ENCODE measurements around the gene PTPRS.

Gene PTPRS

DNA sequence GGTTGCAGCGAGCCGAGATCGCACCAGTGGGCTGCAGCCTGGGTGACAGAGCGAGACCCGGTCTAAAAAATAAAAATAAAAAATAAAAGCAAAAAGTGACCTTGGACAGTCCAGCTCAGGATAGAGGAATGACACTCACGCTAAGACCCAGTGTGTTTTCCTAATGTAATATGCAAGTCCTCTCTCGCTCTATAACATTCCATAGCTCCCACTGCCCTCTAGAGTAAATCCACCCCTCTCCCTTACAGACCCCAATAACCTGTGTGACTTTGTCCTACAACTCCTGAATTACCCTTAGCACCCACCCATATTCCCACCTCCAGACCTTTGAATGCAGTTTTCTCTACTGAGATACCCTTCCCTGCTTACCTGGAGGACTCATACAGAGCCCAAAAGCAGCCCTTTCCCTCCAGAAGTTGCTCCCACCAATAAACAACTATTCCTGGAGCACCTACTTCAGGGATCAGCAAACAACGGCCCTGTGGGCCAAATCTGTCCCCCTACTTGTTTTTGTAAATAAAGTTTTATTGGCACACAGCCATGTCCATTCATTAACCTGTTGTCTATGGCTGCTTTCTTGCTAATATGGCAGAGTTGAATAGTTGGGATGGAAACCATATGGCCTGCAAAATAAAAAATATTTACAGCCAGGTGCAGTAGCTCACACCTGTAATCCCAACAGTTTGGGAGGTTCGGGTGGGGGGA lies 39.8 kb upstream of the PTPRS start:
- H3K27ac ChIP-seq, result no peak overlapping the region
- H3K9ac ChIP-seq, result no peak overlapping the region
- H3K27me3 ChIP-seq (ENCODE audit: insufficient read depth, low read depth), result no peaks in the 10 kb centered on the region; the same call in 1 of the 2 replicates
- no peak overlapping the region for H3K4me3 ChIP-seq (IDR thresholded peaks at IDR 0.05; ENCODE audit: insufficient read depth, low read depth, low read length)
- no peaks in the 10 kb centered on the region for H4K20me1 ChIP-seq (ENCODE audit: insufficient read depth)
- H3K36me3 ChIP-seq (ENCODE audit: insufficient read depth), result no peaks in the 10 kb centered on the region
- no peaks in the 10 kb centered on the region for H3K4me1 ChIP-seq (ENCODE audit: low read depth, poor library complexity, severe bottlenecking)
- H2AFZ ChIP-seq (ENCODE audit: low read depth), result no peak overlapping the region
- H3K4me2 ChIP-seq, result no peak overlapping the region
- TF ChIP-seq, protein P1, sequence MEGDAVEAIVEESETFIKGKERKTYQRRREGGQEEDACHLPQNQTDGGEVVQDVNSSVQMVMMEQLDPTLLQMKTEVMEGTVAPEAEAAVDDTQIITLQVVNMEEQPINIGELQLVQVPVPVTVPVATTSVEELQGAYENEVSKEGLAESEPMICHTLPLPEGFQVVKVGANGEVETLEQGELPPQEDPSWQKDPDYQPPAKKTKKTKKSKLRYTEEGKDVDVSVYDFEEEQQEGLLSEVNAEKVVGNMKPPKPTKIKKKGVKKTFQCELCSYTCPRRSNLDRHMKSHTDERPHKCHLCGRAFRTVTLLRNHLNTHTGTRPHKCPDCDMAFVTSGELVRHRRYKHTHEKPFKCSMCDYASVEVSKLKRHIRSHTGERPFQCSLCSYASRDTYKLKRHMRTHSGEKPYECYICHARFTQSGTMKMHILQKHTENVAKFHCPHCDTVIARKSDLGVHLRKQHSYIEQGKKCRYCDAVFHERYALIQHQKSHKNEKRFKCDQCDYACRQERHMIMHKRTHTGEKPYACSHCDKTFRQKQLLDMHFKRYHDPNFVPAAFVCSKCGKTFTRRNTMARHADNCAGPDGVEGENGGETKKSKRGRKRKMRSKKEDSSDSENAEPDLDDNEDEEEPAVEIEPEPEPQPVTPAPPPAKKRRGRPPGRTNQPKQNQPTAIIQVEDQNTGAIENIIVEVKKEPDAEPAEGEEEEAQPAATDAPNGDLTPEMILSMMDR (conservative IDR thresholded peaks at IDR 0.05; ENCODE audit: low read depth, low read length), result no peak
- no peaks in the 10 kb centered on the region for H3K79me2 ChIP-seq (ENCODE audit: insufficient read depth, low read depth)

GRCh38 chr19:5376928-5377327 lies 36.3 kb upstream of the PTPRS start:
- Histone ChIP-seq H3K4me1 (ENCODE audit: low read depth, poor library complexity, severe bottlenecking) (no peaks in the 10 kb centered on the region), H3K4me2 (no peak overlapping the region), H4K20me1 (ENCODE audit: insufficient read depth) (no peaks in the 10 kb centered on the region), H3K27ac (no peak overlapping the region), H3K4me3 (IDR thresholded peaks at IDR 0.05; ENCODE audit: insufficient read depth, low read depth, low read length) (no peak overlapping the region), H3K9ac (no peak overlapping the region), H3K79me2 (ENCODE audit: insufficient read depth, low read depth) (no peaks in the 10 kb centered on the region), H3K27me3 (ENCODE audit: insufficient read depth, low read depth) (no peaks in the 10 kb centered on the region), H2AFZ (ENCODE audit: low read depth) (no peak overlapping the region), H3K36me3 (ENCODE audit: insufficient read depth) (no peaks in the 10 kb centered on the region)
- TF ChIP-seq, protein P1 (conservative IDR thresholded peaks at IDR 0.05; ENCODE audit: low read depth, low read length), result no peak

DNA sequence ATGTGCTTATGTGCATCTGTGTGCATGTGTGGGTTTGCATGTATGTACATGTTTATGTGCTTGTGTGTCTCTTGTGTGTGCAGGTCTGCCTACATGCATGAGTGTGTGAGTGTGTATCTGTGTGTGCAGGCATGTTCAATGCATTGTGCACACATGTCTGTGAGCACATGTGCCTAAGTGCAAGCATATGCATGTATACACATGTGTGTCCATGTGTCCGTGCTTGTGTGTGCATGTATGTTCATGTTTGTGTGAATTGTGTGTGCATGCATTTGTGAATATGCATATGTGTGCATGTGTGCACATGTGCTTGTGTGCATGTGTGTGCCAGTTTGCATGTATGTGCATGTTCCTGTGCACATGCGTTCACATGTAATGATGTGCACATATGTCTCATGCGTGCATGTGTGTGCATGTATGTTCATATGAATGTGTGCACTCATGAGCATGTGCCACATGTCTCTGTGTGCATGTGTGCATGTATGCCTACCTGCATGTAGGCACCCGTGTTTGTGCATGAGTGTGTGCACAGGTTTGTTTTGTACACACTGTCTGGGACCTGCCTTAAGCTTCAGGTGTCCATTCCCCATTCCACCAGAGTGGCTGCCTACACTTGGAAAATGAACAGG lies 32.1 kb upstream of the PTPRS start:
- no peak overlapping the region for H3K27ac ChIP-seq
- H3K4me1 ChIP-seq (ENCODE audit: low read depth, poor library complexity, severe bottlenecking), result no peaks in the 10 kb centered on the region
- no peak overlapping the region for H2AFZ ChIP-seq (ENCODE audit: low read depth)
- no peak overlapping the region for H3K4me2 ChIP-seq
- H3K36me3 ChIP-seq (ENCODE audit: insufficient read depth), result no peaks in the 10 kb centered on the region
- no peaks in the 10 kb centered on the region for H4K20me1 ChIP-seq (ENCODE audit: insufficient read depth)
- no peak overlapping the region for H3K9ac ChIP-seq
- TF ChIP-seq, protein P1 (conservative IDR thresholded peaks at IDR 0.05; ENCODE audit: low read depth, low read length), result no peak
- H3K4me3 ChIP-seq (IDR thresholded peaks at IDR 0.05; ENCODE audit: insufficient read depth, low read depth, low read length), result no peak overlapping the region
- no peaks in the 10 kb centered on the region for H3K27me3 ChIP-seq (ENCODE audit: insufficient read depth, low read depth)
- no peaks in the 10 kb centered on the region for H3K79me2 ChIP-seq (ENCODE audit: insufficient read depth, low read depth)

- Histone ChIP-seq H4K20me1 (ENCODE audit: insufficient read depth) (no peaks in the 10 kb centered on the region), H3K4me2 (no peak overlapping the region), H3K27ac (no peak overlapping the region), H3K4me1 (ENCODE audit: low read depth, poor library complexity, severe bottlenecking) (no peaks in the 10 kb centered on the region), H3K27me3 (ENCODE audit: insufficient read depth, low read depth) (no peaks in the 10 kb centered on the region; the same call in 1 of the 2 replicates), H3K79me2 (ENCODE audit: insufficient read depth, low read depth) (no peaks in the 10 kb centered on the region), H3K9ac (no peak overlapping the region), H2AFZ (ENCODE audit: low read depth) (no peak overlapping the region), H3K36me3 (ENCODE audit: insufficient read depth) (no peaks in the 10 kb centered on the region), H3K4me3 (IDR thresholded peaks at IDR 0.05; ENCODE audit: insufficient read depth, low read depth, low read length) (no peak overlapping the region)
- TF ChIP-seq, protein P1 (conservative IDR thresholded peaks at IDR 0.05; ENCODE audit: low read depth, low read length), result peak; percentile 45; the same call in 1 of the 2 replicates
Observed at GRCh38 chr19:5369962-5370367, 29.4 kb upstream of the PTPRS start.
